Parathyroid adenoma (tissue), 2 donors: ENCODE data around the gene LRRK1.

ENCODE experiments used
- H2AFZ ChIP-seq: fragments of 300-600 bp; sonication (generic); one replicate; pipeline ENCODE4 v1.7.0; 2017; ENCODE audit warnings: antibody characterized with exemption, mild to moderate bottlenecking
- H3K27ac ChIP-seq: fragments of 300-600 bp; sonication (generic); one replicate; pipeline ENCODE4 v1.7.0; 2017
- H3K27me3 ChIP-seq: fragments of 300-600 bp; sonication (generic); one replicate; pipeline ENCODE4 v1.7.0; 2017; ENCODE audit warnings: low read length; ENCODE audit not compliant: control insufficient read depth, insufficient read depth
- H3K36me3 ChIP-seq: fragments of 300-600 bp; sonication (generic); one replicate; pipeline ENCODE4 v1.7.0; 2017; ENCODE audit warnings: low read length; ENCODE audit not compliant: control insufficient read depth, insufficient read depth
- H3K4me1 ChIP-seq: fragments of 300-600 bp; sonication (generic); one replicate; pipeline ENCODE4 v1.7.0; 2017; ENCODE audit warnings: control low read depth
- H3K4me2 ChIP-seq: fragments of 300-600 bp; sonication (generic); one replicate; pipeline ENCODE4 v1.7.0; 2017; ENCODE audit warnings: low read length
- H3K4me3 ChIP-seq: fragments of 300-600 bp; sonication (generic); one replicate; pipeline ENCODE4 v1.7.0; 2017; ENCODE audit warnings: low read depth, low read length
- H3K79me2 ChIP-seq: fragments of 300-600 bp; sonication (generic); one replicate; pipeline ENCODE4 v1.7.0; 2017; ENCODE audit warnings: control low read depth
- H3K9ac ChIP-seq: fragments of 300-600 bp; sonication (generic); one replicate; pipeline ENCODE4 v1.7.0; 2017; ENCODE audit warnings: mild to moderate bottlenecking
- H3K9me3 ChIP-seq: fragments of 300-600 bp; sonication (generic); one replicate; pipeline ENCODE4 v1.7.0; 2017; ENCODE audit warnings: low read length; ENCODE audit not compliant: control insufficient read depth
- CTCF ChIP-seq: fragments of 300-600 bp; sonication (generic); IDR thresholded peaks from one replicate; pipeline ENCODE4 v1.7.0; 2017; ENCODE audit warnings: antibody characterized with exemption, mild to moderate bottlenecking
- donor health status: primary hyperparathyroidism.

Gene LRRK1

DNA sequence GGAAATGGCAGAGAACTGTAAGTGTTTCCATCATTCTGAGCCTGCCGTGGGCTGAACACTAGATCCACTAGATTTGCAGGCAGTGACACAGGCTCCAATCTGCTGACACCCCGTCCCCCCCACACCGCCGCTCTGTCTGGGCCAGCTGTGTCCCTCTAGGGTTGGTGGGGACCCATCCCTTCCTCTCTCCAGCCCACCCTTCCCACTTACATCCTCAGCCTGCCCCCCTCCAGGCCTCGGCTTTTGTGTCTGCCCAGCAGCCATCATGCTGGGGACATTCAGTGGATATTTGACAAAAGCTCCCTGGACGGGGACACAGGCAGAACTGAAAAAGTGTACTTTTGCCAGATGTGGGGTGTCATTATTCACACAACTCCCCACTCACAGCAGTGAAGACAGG is 10.7 kb upstream of the LRRK1 start:
- no peak overlapping the region for H3K4me3 ChIP-seq
- no peaks in the 10 kb centered on the region for H3K36me3 ChIP-seq
- H2AFZ ChIP-seq: no peak overlapping the region
- no peak for TF ChIP-seq CTCF
- no peak overlapping the region for H3K9ac ChIP-seq
- H3K27ac ChIP-seq: no peak overlapping the region
- H3K4me2 ChIP-seq: no peak overlapping the region
- no peaks in the 10 kb centered on the region for H3K9me3 ChIP-seq
- H3K4me1 ChIP-seq: no peaks in the 10 kb centered on the region
- H3K27me3 ChIP-seq: no peaks in the 10 kb centered on the region
- H3K79me2 ChIP-seq: no peaks in the 10 kb centered on the region

DNA sequence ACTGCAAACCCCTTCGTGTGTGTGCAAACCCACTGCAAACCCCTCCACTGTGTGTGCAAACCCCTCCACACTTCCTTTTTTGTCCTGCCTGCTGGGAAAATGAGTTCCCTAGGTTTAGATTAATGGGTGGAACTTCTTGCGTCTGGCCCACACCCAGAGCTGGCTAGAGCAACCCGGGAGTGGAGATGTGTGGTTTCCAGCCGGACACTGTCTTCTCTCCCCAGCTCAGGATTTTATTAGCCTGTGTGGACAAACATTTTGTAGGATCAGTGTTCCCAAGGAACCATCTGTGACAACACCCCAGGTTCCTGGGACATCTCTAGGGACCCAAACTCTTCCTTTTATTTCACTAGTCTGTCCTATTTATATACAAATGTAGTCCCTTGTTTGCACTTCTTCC is 9.6 kb upstream of the LRRK1 start:
- H3K27ac ChIP-seq: no peak overlapping the region
- TF ChIP-seq CTCF: no peak

DNA sequence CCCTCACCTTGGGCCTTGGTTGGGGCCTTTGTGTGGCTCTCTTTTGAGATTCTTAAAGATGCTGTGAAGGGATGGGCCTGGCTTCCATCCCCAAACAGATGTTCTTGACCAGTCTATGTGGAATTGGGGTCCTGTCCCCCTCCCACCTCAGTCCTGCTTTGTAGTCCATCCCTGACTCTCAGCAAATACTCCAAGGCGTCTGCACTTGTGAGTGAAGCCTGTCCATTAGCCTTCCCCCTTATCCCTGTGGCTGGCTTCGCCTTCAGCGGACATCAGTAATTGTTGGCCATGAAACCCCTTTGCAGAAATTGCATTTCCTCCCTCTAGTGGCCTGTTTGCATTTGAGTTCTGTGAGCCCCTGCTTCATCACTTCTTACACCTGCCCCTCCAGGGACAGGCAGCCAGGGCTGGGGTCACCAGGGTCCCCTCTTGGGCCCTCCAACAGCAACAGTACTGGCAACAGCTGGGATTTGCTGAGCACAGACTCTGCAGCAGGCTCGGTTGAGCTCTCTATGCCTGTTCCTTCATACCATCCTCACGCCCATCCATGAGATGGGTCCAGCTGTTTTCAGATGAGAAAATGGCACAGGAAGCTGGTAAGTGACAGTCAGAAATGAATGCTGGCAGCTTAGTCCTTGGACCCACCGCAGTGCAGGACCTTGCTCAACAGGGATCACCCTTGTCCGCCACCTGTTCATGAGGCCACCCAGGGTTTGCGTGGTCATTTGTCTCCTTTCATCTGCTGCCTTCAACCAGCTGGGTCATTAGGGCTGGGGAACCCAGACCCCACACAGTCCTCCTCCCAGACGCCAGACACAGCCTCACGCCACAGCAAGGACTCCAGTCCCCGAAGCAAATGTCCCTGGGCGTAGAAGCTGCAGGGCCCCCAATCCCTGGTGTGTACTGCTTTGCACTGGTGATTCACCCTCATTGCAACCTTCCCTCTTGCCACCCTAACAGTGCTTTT is 8.9 kb upstream of the LRRK1 start:
- H3K79me2 ChIP-seq: no peaks in the 10 kb centered on the region
- H2AFZ ChIP-seq: no peak overlapping the region
- H3K9ac ChIP-seq: no peak overlapping the region
- no peaks in the 10 kb centered on the region for H3K9me3 ChIP-seq
- TF ChIP-seq CTCF: no peak
- H3K27me3 ChIP-seq: no peaks in the 10 kb centered on the region
- H3K27ac ChIP-seq: no peak overlapping the region
- H3K4me3 ChIP-seq: no peak overlapping the region
- no peaks in the 10 kb centered on the region for H3K36me3 ChIP-seq
- no peaks in the 10 kb centered on the region for H3K4me1 ChIP-seq
- no peak overlapping the region for H3K4me2 ChIP-seq

More for the DNA sequence above, 9.6 kb upstream of the LRRK1 start:
- H3K4me2 ChIP-seq: no peak overlapping the region
- no peaks in the 10 kb centered on the region for H3K36me3 ChIP-seq
- H3K4me1 ChIP-seq: no peaks in the 10 kb centered on the region
- H3K27me3 ChIP-seq: no peaks in the 10 kb centered on the region
- no peaks in the 10 kb centered on the region for H3K79me2 ChIP-seq
- no peak overlapping the region for H2AFZ ChIP-seq
- no peak overlapping the region for H3K4me3 ChIP-seq
- no peaks in the 10 kb centered on the region for H3K9me3 ChIP-seq
- no peak overlapping the region for H3K9ac ChIP-seq

GRCh38 chr15:100911086-100911485 is 8.1 kb upstream of the LRRK1 start:
- no peaks in the 10 kb centered on the region for H3K79me2 ChIP-seq
- H3K4me2 ChIP-seq: no peak overlapping the region
- H3K27me3 ChIP-seq: no peaks in the 10 kb centered on the region
- no peak overlapping the region for H3K4me3 ChIP-seq
- H3K9ac ChIP-seq: no peak overlapping the region
- no peak for TF ChIP-seq CTCF
- H3K9me3 ChIP-seq: no peaks in the 10 kb centered on the region
- no peaks in the 10 kb centered on the region for H3K36me3 ChIP-seq
- no peak overlapping the region for H2AFZ ChIP-seq
- H3K27ac ChIP-seq: no peak overlapping the region
- no peaks in the 10 kb centered on the region for H3K4me1 ChIP-seq

- H3K27me3 ChIP-seq: no peaks in the 10 kb centered on the region
- no peaks in the 10 kb centered on the region for H3K79me2 ChIP-seq
- no peak for TF ChIP-seq CTCF
- H2AFZ ChIP-seq: no peak overlapping the region
- H3K36me3 ChIP-seq: no peaks in the 10 kb centered on the region
- no peaks in the 10 kb centered on the region for H3K4me1 ChIP-seq
- no peak overlapping the region for H3K27ac ChIP-seq
- H3K4me2 ChIP-seq: no peak overlapping the region
- no peak overlapping the region for H3K9ac ChIP-seq
- no peaks in the 10 kb centered on the region for H3K9me3 ChIP-seq
- no peak overlapping the region for H3K4me3 ChIP-seq
Measured at GRCh38 chr15:100913961-100914360, 5.2 kb upstream of the LRRK1 start.
